HL-60 (cell line): ENCODE data around the gene FAHD1.

Experiments
- GABPA ChIP-seq: IDR thresholded peaks from 2 replicates; pipeline ENCODE4 v1.6.1; 2012; ENCODE audit warnings: low read depth
- POLR2AphosphoS5 ChIP-seq: IDR thresholded peaks from 2 replicates; pipeline ENCODE4 v1.6.1; 2012; ENCODE audit warnings: low read depth
- SPI1 ChIP-seq: IDR thresholded peaks from 2 replicates; pipeline ENCODE4 v1.6.1; 2012; ENCODE audit warnings: low read depth, mild to moderate bottlenecking, borderline replicate concordance
- TF ChIP-seq, protein P1 (sequence below): IDR thresholded peaks from one replicate; pipeline ENCODE4 v1.5.1; 2011; ENCODE audit warnings: low read length, control low read depth, inconsistent platforms; ENCODE audit not compliant: insufficient read depth
- TF ChIP-seq, protein P2 (sequence below): IDR thresholded peaks from 2 replicates; pipeline ENCODE4 v1.6.1; 2012; ENCODE audit warnings: low read depth; ENCODE audit not compliant: insufficient replicate concordance

DNA sequence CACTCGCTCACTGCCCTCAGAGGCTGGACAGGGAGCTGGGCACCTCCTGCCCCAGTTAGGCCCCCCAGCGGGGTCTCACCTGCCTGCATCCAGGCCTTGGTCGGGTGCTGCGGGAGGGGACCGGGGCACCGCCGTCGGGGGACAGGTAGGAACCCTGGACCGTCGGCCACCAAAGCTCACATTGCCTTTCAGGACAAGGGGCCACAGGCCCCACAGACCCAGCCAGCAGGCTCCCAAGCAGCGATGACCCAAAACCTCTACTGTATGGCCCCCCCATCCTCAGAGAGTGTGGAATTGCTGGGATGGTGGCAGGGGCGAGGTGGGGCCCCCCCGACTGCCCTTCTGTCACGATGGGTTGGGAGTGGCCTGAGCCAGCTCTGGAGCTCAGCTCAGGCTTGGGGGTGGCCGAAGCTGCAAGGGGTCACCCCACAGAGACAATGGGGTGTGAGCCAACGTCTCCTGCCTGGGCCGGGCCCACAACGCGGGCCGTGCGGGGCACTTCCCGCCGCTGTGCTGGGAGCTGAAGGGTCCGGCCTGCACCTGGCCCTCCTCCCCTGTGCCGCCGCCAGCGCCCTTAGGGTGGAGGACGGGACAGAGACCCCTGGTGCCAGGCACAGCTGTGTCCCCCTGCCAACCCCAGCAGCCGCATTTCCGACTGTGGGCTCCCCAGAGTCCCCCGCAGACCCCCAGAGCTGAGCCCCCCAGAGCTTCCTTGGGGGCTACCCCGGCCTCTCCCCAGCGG lies 34.0 kb upstream of the FAHD1 start:
- TF ChIP-seq, protein P1, sequence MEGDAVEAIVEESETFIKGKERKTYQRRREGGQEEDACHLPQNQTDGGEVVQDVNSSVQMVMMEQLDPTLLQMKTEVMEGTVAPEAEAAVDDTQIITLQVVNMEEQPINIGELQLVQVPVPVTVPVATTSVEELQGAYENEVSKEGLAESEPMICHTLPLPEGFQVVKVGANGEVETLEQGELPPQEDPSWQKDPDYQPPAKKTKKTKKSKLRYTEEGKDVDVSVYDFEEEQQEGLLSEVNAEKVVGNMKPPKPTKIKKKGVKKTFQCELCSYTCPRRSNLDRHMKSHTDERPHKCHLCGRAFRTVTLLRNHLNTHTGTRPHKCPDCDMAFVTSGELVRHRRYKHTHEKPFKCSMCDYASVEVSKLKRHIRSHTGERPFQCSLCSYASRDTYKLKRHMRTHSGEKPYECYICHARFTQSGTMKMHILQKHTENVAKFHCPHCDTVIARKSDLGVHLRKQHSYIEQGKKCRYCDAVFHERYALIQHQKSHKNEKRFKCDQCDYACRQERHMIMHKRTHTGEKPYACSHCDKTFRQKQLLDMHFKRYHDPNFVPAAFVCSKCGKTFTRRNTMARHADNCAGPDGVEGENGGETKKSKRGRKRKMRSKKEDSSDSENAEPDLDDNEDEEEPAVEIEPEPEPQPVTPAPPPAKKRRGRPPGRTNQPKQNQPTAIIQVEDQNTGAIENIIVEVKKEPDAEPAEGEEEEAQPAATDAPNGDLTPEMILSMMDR: no peak
- TF ChIP-seq GABPA: no peak
- no peak for TF ChIP-seq POLR2AphosphoS5
- TF ChIP-seq, protein P2, sequence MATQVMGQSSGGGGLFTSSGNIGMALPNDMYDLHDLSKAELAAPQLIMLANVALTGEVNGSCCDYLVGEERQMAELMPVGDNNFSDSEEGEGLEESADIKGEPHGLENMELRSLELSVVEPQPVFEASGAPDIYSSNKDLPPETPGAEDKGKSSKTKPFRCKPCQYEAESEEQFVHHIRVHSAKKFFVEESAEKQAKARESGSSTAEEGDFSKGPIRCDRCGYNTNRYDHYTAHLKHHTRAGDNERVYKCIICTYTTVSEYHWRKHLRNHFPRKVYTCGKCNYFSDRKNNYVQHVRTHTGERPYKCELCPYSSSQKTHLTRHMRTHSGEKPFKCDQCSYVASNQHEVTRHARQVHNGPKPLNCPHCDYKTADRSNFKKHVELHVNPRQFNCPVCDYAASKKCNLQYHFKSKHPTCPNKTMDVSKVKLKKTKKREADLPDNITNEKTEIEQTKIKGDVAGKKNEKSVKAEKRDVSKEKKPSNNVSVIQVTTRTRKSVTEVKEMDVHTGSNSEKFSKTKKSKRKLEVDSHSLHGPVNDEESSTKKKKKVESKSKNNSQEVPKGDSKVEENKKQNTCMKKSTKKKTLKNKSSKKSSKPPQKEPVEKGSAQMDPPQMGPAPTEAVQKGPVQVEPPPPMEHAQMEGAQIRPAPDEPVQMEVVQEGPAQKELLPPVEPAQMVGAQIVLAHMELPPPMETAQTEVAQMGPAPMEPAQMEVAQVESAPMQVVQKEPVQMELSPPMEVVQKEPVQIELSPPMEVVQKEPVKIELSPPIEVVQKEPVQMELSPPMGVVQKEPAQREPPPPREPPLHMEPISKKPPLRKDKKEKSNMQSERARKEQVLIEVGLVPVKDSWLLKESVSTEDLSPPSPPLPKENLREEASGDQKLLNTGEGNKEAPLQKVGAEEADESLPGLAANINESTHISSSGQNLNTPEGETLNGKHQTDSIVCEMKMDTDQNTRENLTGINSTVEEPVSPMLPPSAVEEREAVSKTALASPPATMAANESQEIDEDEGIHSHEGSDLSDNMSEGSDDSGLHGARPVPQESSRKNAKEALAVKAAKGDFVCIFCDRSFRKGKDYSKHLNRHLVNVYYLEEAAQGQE: no peak
- no peak for TF ChIP-seq SPI1
